B cell (primary cell): ENCODE measurements around the gene ZC3HAV1. TPM values are rescaled to one million over a fixed set of nuclear protein-coding genes. Genes with fewer than 3 reads are reported as not detected.

Experiments used
- ATAC-seq: fragments of 200-7000 bp; cut with Tn5 transposase; one replicate; pipeline ENCODE4 v1.10.0; 2021; ENCODE audit warnings: low read depth, mild to moderate bottlenecking, moderate number of reproducible peaks, moderate library complexity
- CTCF ChIA-PET: fragments of 350-600 bp; sonication (Branson Sonifier 250); formaldehyde crosslinking; loops from one replicate; lab custom pipeline; 2021; ENCODE audit warnings: antibody characterized with exemption, inconsistent platforms; lab: Charles Lee
- POLR2A ChIA-PET: fragments of 350-600 bp; sonication (Branson Sonifier 250); formaldehyde crosslinking; loops from one replicate; lab custom pipeline; 2021; ENCODE audit warnings: antibody characterized with exemption; lab: Charles Lee
- DNase-seq: peaks from one replicate; pipeline ENCODE4 v3.0.0; 2013
- H2AFZ ChIP-seq: 2 replicates; pipeline ENCODE4 v1.6.1; 2012; ENCODE audit warnings: mild to moderate bottlenecking, low read depth, low read length; ENCODE audit not compliant: insufficient read depth, poor library complexity, severe bottlenecking
- H3K27ac ChIP-seq, 2 donors: 1 replicate in 1 of 2; 2 replicates in 1 of 2; pipeline ENCODE4 v1.5.1; 2012 to 2013; ENCODE audit warnings: low read length in 2 of 2, mild to moderate bottlenecking in 2 of 2, moderate library complexity in 1 of 2
- H3K27me3 ChIP-seq, 4 experiments: fragments of 200-600 bp in 1 of 4; sonication (generic) in 1 of 4; replicated peaks in 1 of 4; 1 replicate in 2 of 4; 2 replicates in 2 of 4; pipeline versions ENCODE4 v1.6.1 to v1.7.0; 2013 to 2016; ENCODE audit warnings: low read length in 3 of 4, mild to moderate bottlenecking in 2 of 4, mixed read lengths in 1 of 4, moderate library complexity in 1 of 4; ENCODE audit not compliant: insufficient read depth in 4 of 4, control insufficient read depth in 3 of 4; ENCODE audit errors: control extremely low read depth in 1 of 4
- H3K36me3 ChIP-seq, 2 experiments: replicated peaks in 1 of 2; 1 replicate in 1 of 2; 2 replicates in 1 of 2; pipeline versions ENCODE4 v1.6.1 to v1.7.1; 2013; ENCODE audit warnings: low read length in 1 of 2; ENCODE audit not compliant: insufficient read depth in 2 of 2, control insufficient read depth in 1 of 2; ENCODE audit errors: control extremely low read depth in 1 of 2, extremely low read depth in 1 of 2
- H3K4me1 ChIP-seq, 2 donors: fragments of 200-600 bp in 1 of 2; sonication (generic) in 1 of 2; 1 replicate in 1 of 2; 2 replicates in 1 of 2; pipeline versions ENCODE4 v1.5.1 to v1.6.1; 2013 to 2017; ENCODE audit warnings: low read length in 2 of 2; ENCODE audit not compliant: control insufficient read depth in 2 of 2, insufficient read depth in 2 of 2
- H3K4me2 ChIP-seq: replicated peaks from 2 replicates; pipeline ENCODE3; 2012; ENCODE audit warnings: mild to moderate bottlenecking, low read depth, low read length; ENCODE audit not compliant: poor library complexity, severe bottlenecking
- H3K4me3 ChIP-seq, 5 experiments: fragments of 200-600 bp in 1 of 5; sonication (generic) in 1 of 5; 1 replicate in 3 of 5; 2 replicates in 2 of 5; pipeline versions ENCODE4 v1.5.1 to v1.7.0; 2011 to 2016; ENCODE audit warnings: low read length in 4 of 5, mild to moderate bottlenecking in 4 of 5, low read depth in 2 of 5, control low read depth in 1 of 5, moderate library complexity in 1 of 5; ENCODE audit not compliant: insufficient read depth in 1 of 5; ENCODE audit errors: control extremely low read depth in 1 of 5, extremely low read depth in 1 of 5
- H3K79me2 ChIP-seq: fragments of 200-600 bp; sonication (generic); one replicate; pipeline ENCODE4 v1.6.0; 2016; ENCODE audit warnings: low read length; ENCODE audit not compliant: control insufficient read depth, insufficient read depth
- H3K9ac ChIP-seq: fragments of 200-600 bp; sonication (generic); 2 replicates; pipeline ENCODE4 v1.6.1; 2017; ENCODE audit warnings: mild to moderate bottlenecking, low read length, moderate library complexity
- H3K9me3 ChIP-seq, 3 donors: one replicate each; pipeline versions ENCODE4 v1.6.1 to v1.7.1; 2013; ENCODE audit warnings: low read length in 2 of 3; ENCODE audit not compliant: control insufficient read depth in 2 of 3, insufficient read depth in 1 of 3; ENCODE audit errors: control extremely low read depth in 1 of 3
- H4K20me1 ChIP-seq: 2 replicates; pipeline ENCODE4 v1.6.0; 2012; ENCODE audit warnings: mild to moderate bottlenecking, low read length; ENCODE audit not compliant: insufficient read depth, control insufficient read depth, poor library complexity, severe bottlenecking
- H3K27ac Mint-ChIP-seq: one replicate; pipeline ENCODE4 v1.8.0; 2021; ENCODE audit warnings: mixed read lengths
- H3K27me3 Mint-ChIP-seq: one replicate; pipeline ENCODE4 v1.8.0; 2021; ENCODE audit warnings: mixed read lengths
- H3K4me1 Mint-ChIP-seq: one replicate; pipeline ENCODE4 v1.8.0; 2021; ENCODE audit warnings: mixed read lengths
- H3K4me3 Mint-ChIP-seq: one replicate; pipeline ENCODE4 v1.8.0; 2021; ENCODE audit warnings: mixed read lengths
- H3K9me3 Mint-ChIP-seq: one replicate; pipeline ENCODE4 v1.8.0; 2022; ENCODE audit warnings: mixed read lengths; ENCODE audit not compliant: insufficient read depth
- EZH2 ChIP-seq: IDR thresholded peaks from 2 replicates; pipeline ENCODE4 v1.6.1; 2012; ENCODE audit warnings: borderline replicate concordance, low read depth, mild to moderate bottlenecking, moderate library complexity, low read length; ENCODE audit not compliant: insufficient read depth, poor library complexity, severe bottlenecking
- WGBS: methylation state at CpG from one replicate; pipeline ENCODE4 v1.1.5; 2013; ENCODE audit warnings: missing lambda C conversion rate; ENCODE audit not compliant: insufficient coverage; 5-methylcytosine and 5-hydroxymethylcytosine counted together
- intact Hi-C: fragments of 100-400 bp; cut with micrococcal nuclease; formaldehyde crosslinking; loops from one replicate; pipeline ENCODE4 v1.10.0; 2022
- polyA plus RNA-seq: library from polyadenylated mRNA; depleted of rRNA; stranded (reverse); fragments of >200 nt; gene quantifications from 2 replicates; pipeline ENCODE4 v1.2.3, GENCODE V29; 2012
- total RNA-seq, 2 donors: library from RNA; stranded (reverse); fragments of 120-200 nt in 1 of 2; gene quantifications; 1 replicate in 1 of 2; 2 replicates in 1 of 2; pipeline versions ENCODE4 v1.2.3 to v1.2.4, GENCODE V29; 2013 to 2022
- TF ChIP-seq, protein P1 (sequence below): fragments of 200-600 bp; IDR thresholded peaks from one replicate; pipeline ENCODE4 v1.8.0; 2022; ENCODE audit warnings: antibody characterized with exemption, mild to moderate bottlenecking

The ZC3HAV1 gene
- total and polyA plus RNA-seq, 2 donors (not counting 1 experiment from before 2014, with no cell fraction given): 45.9 to 101 TPM

GRCh38 chr7:139089118-139089517 is 20.4 kb downstream of the ZC3HAV1 start:
- Mint-ChIP-seq H3K27me3 (no peaks in the 10 kb centered on the region), H3K9me3 (peaks cover 6% of the 10 kb centered on the region), H3K4me3 (no peak overlapping the region), H3K27ac (no peak overlapping the region), H3K4me1 (peaks cover 66% of the 10 kb centered on the region)
- Histone ChIP-seq H2AFZ (no peak overlapping the region), H3K9me3 (peaks cover 0 to 8% (median 6%) of the 10 kb centered on the region in 3 donors), H3K36me3 (peaks cover 4 to 69% of the 10 kb centered on the region in 2 experiments), H3K4me1 (peaks cover 26 to 32% of the 10 kb centered on the region in 2 donors), H4K20me1 (peaks cover 88% of the 10 kb centered on the region), H3K9ac (no peak overlapping the region), H3K4me2 (no peak overlapping the region), H3K4me3 (no peak overlapping the region), H3K27me3 (no peaks in the 10 kb centered on the region), H3K27ac (no peak overlapping the region), H3K79me2 (peaks cover 100% of the 10 kb centered on the region)
- intact Hi-C loops: no loop called here
- POLR2A ChIA-PET: no interaction called here
- ATAC-seq (no peak), DNase-seq (no peak)
- TF ChIP-seq, protein P1, sequence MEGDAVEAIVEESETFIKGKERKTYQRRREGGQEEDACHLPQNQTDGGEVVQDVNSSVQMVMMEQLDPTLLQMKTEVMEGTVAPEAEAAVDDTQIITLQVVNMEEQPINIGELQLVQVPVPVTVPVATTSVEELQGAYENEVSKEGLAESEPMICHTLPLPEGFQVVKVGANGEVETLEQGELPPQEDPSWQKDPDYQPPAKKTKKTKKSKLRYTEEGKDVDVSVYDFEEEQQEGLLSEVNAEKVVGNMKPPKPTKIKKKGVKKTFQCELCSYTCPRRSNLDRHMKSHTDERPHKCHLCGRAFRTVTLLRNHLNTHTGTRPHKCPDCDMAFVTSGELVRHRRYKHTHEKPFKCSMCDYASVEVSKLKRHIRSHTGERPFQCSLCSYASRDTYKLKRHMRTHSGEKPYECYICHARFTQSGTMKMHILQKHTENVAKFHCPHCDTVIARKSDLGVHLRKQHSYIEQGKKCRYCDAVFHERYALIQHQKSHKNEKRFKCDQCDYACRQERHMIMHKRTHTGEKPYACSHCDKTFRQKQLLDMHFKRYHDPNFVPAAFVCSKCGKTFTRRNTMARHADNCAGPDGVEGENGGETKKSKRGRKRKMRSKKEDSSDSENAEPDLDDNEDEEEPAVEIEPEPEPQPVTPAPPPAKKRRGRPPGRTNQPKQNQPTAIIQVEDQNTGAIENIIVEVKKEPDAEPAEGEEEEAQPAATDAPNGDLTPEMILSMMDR: no peak
- no peak for TF ChIP-seq EZH2
- 80% methylated on average over 1 of the region's 2 CpGs for WGBS
- CTCF ChIA-PET: interaction anchor here (1.5 kb wide), 1 partner anchor 14 kb away, joined by 6 read pairs; no protein-coding TSS in a partner anchor

- H4K20me1 ChIP-seq: peaks cover 93% of the 10 kb centered on the region
- DNase-seq: no peak
- 100% methylated on average over 1 of the region's 2 CpGs for WGBS
- H3K4me2 ChIP-seq: no peak overlapping the region
- intact Hi-C loops: no loop called here
- peaks cover 100% of the 10 kb centered on the region for H3K79me2 ChIP-seq
- peaks cover 0 to 8% (median 6%) of the 10 kb centered on the region in 3 donors for H3K9me3 ChIP-seq
- Mint-ChIP-seq H3K4me3 (no peak overlapping the region), H3K27me3 (no peaks in the 10 kb centered on the region), H3K9me3 (peaks cover 6% of the 10 kb centered on the region), H3K4me1 (peaks cover 57% of the 10 kb centered on the region), H3K27ac (peak overlapping the region; percentile 29)
- no peak overlapping the region for H2AFZ ChIP-seq
- ChIA-PET POLR2A (no interaction called here), CTCF (interaction anchor here (1.5 kb wide), 1 partner anchor 13 kb away, joined by 6 read pairs; no protein-coding TSS in a partner anchor)
- H3K27me3 ChIP-seq: no peaks in the 10 kb centered on the region
- TF ChIP-seq EZH2: no peak
- TF ChIP-seq, protein P1: no peak
- peaks cover 17 to 24% of the 10 kb centered on the region in 2 donors for H3K4me1 ChIP-seq
- H3K4me3 ChIP-seq: no peak overlapping the region
- H3K9ac ChIP-seq: no peak overlapping the region
- ATAC-seq: no peak
- peaks cover 4 to 77% of the 10 kb centered on the region in 2 experiments for H3K36me3 ChIP-seq
- peak overlapping the region in 1 of 2 donors; percentile 43 for H3K27ac ChIP-seq
Measured at GRCh38 chr7:139088268-139088667, 21.3 kb downstream of the ZC3HAV1 start.
